ENCODE results near the gene OR4L1. TPM values are rescaled to one million over a fixed set of nuclear protein-coding genes. Genes with fewer than 3 reads are reported as not detected.
A peak's percentile ranks its signal among the peaks of the same experiment; 100 is the strongest.
"Not testable (repeated sequence)": the region's sequence is repeated elsewhere in the genome, so short reads cannot be mapped to it uniquely, and the experiment has no call there.

Gene OR4L1
- not detected for total RNA-seq
- long read RNA-seq, donor 1 = 0 reads
- long read RNA-seq, donor 2 = 0 reads

GRCh38 chr14:20059745-20060144, at the start of gene OR4L1:
OR4L1 (plus strand) TSS chr14:20060045; CDS start chr14:20060045, 0 bp downstream.
- intact Hi-C loops (cut with DNase I) = no loop called here
- DNase-seq (ENCODE audit: low spot score) = no peak

DNA sequence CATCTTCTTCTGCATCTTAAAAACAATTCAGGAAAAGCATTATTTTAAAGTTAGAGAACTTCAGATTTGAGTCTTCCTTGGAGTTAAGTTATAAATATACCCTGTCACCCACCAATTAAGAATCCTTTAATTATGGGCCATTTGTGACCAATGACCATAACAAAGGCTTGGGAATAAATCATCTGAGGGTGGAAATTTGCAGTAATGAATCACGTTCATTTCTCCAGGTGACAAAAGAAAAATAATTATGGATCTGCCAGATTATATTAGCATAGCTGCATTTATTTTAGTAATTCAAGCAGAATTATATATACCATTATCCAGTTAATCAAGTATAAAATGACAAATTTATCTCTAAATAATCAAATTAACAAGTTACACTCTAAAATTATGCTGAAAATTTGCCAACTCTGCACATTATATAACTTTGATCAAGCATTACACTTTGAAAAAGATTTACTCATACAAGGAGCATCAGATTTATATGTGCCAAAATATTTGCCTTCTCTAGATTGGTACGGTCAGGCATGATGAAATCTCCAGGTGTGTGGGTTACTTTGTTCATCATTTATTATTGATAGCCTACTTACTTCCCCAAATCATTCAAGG, 40.5 kb upstream of the OR4L1 start, which contains the start of gene OR4K14:
TSS of gene OR4K14 (minus strand) at position 51 of the 609 bp plus-strand sequence. CDS start 4,114 bp downstream, outside the sequence.
- intact Hi-C loops (cut with DNase I) = loop anchor here in 1 of 2 donors (10.0 kb wide), 1 partner anchor 1445 kb away; no protein-coding TSS in a partner anchor
- no peak for DNase-seq (ENCODE audit: low spot score)

DNA sequence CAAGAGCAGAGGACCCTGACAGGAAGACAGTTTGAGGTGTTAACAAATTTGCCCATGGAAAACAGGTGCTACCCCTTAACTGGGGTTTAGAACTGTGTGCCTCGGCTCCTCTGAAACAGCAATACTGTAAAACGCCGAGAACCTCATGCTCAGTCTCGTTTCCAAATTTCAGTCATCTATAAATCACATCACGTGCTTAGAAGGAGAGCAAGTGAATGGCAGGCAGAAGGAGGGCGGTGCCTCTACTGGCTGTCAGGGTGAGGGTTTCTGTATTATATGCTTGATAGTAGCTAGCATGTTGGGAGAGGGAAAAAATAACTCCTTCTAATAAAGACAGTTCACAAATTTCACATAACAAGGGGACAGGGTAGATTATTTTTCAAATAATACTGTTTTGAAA, 28.8 kb upstream of the OR4L1 start:
- no peak for DNase-seq (ENCODE audit: low spot score)
- intact Hi-C loops (cut with DNase I) = no loop called here

- no peak for DNase-seq (ENCODE audit: low spot score)
- intact Hi-C loops (cut with DNase I) = no loop called here
Measured at GRCh38 chr14:20035449-20035848, 24.4 kb upstream of the OR4L1 start.

DNA sequence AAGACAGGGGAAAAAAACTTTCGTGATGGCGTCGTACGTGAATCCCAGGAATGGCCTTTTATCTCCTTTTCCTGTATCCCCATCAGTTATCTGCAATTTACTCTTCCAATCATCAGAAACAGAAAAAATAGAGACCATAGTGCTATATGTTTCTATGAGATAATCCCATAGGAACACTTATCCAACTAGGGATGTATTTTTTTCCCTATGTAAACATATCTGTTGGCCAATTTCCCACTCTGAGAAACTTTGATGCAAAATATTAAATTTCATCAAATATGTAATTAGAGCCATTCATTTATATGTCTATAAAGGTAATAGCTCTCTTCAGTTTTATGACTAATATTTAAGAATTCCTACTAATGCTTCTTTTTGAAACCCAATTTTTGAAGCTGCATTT, 23.9 kb upstream of the OR4L1 start, which contains the start of gene OR4K13:
TSS of gene OR4K13 (minus strand) at position 101 of the 400 bp plus-strand sequence. CDS start 1,280 bp downstream, outside the sequence.
- intact Hi-C loops (cut with DNase I) = no loop called here
- no peak for DNase-seq (ENCODE audit: low spot score)

GRCh38 chr14:20044243-20044642, 15.6 kb upstream of the OR4L1 start:
- intact Hi-C loops (cut with DNase I) = no loop called here
- no peak for DNase-seq (ENCODE audit: low spot score)

- no peak for DNase-seq (ENCODE audit: low spot score)
- intact Hi-C loops (cut with DNase I) = no loop called here
Measured at GRCh38 chr14:20048202-20048601, 11.6 kb upstream of the OR4L1 start.

GRCh38 chr14:20092050-20092449, 32.2 kb downstream of the OR4L1 start:
- DNase-seq (ENCODE audit: low spot score) = no peak
- intact Hi-C loops (cut with DNase I) = no loop called here

- intact Hi-C loops (cut with DNase I) = no loop called here
- no peak for DNase-seq (ENCODE audit: low spot score)
Measured at GRCh38 chr14:20093442-20093841, 33.6 kb downstream of the OR4L1 start.

DNA sequence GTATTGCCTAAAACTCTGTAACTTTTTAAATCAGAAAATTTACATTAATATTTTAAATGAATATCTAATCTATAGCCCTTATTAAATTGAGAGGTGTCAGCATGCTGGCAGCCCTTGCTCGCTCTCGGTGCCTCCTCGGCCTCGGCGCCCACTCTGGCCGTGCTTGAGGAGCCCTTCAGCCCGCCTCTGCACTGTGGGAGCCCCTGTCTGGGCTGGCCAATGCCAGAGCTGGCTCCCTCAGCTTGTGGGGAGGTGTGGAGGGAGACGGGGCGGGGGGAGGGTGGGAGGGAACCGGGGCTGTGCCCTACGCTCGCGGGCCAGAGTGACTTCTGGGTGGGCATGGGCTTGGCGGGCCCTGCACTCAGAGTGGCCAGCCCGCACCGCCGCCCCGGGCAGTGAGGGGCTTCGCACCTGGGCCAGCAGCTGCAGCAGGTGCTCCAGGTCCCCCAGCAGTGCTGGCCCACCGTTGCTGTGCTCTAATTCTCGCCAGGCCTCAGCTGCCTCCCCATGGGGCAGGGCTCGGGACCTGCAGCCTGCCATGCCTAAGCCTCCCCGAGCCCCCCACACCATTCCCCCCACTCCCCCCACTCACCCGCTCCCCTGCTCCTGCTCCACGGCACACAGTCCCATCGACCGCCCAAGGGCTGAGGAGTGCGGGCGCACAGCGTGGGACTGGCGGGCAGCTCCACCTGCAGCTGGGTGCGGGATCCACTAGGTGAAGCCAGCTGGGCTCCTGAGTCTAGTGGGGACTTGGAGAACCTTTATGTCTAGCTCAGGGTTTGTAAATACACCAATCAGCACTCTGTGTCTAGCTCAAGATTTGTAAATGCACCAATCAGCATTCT, 39.3 kb downstream of the OR4L1 start:
- DNase-seq (ENCODE audit: low spot score) = peak; percentile 51
- intact Hi-C loops (cut with DNase I) = not testable (repeated sequence)

GRCh38 chr14:20110438-20110837, 50.6 kb downstream of the OR4L1 start, which contains the start of gene OR4K17:
OR4K17 (plus strand) TSS chr14:20110739; CDS start chr14:20117500, 6,761 bp downstream.
- intact Hi-C loops (cut with DNase I) = no loop called here

More at GRCh38 chr14:20110438-20110837, 50.6 kb downstream of the OR4L1 start, which contains the start of gene OR4K17:
- DNase-seq (ENCODE audit: low spot score) = no peak

Other genes starting within 250 kb of the OR4L1 start
- gene OR4K2, start 184.9 kb upstream of the OR4L1 start, total RNA-seq = not detected
- gene OR4K5, start 139.4 kb upstream of the OR4L1 start, total RNA-seq = not detected
- gene OR4K1, start 129.1 kb upstream of the OR4L1 start, total RNA-seq = not detected
- gene OR4K15, start 84.5 kb upstream of the OR4L1 start, total RNA-seq = not detected
- gene OR4Q2, start 57.9 kb upstream of the OR4L1 start, total RNA-seq = not detected
- not detected for gene OR4K14, start 40.7 kb upstream of the OR4L1 start, total RNA-seq
- not detected for gene OR4K13, start 24.0 kb upstream of the OR4L1 start, total RNA-seq
- gene OR4K17, start 50.7 kb downstream of the OR4L1 start, total RNA-seq = not detected
- gene OR4N5, start 78.8 kb downstream of the OR4L1 start, total RNA-seq = not detected
- not detected for gene OR11G2, start 130.9 kb downstream of the OR4L1 start, total RNA-seq
- not detected for gene OR11H6, start 163.7 kb downstream of the OR4L1 start, total RNA-seq
- gene OR11H7, start 168.9 kb downstream of the OR4L1 start, total RNA-seq = not detected
- not detected for gene OR11H4, start 179.2 kb downstream of the OR4L1 start, total RNA-seq
- gene TTC5, start 245.9 kb downstream of the OR4L1 start, total RNA-seq = 10 to 100 TPM; 12.4 to 15.0 TPM

Data from posterior vena cava (tissue), 2 donors.